GM18868 (cell line): Measurements from ENCODE around the gene ZNF296.

ENCODE experiments used
- ATAC-seq: cut with Tn5 transposase; IDR thresholded peaks from one replicate; pipeline ENCODE4 v1.9.1; 2021; ENCODE audit warnings: mild to moderate bottlenecking, moderate library complexity; ENCODE audit not compliant: unreplicated experiment

The ZNF296 gene

DNA sequence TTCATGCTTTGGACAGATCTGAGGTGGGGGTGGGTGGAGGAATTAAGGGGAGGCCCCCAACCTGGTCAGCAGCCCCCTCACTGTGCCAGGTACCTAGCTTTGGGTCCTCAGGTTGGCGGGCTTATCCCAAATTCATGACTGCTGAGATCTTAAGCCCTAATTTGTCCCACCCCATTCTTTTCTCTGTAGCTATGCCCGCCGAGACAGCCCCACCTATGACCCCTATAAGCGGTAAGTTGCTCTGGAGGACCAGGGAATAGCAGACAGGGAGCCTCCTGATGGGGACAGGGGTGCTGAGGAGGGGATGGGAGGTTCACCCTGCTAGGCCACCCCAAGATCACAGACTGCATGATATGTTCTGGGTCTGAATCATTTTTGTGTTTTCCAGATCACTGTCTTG lies 14.3 kb downstream of the ZNF296 start:
- no peak for ATAC-seq

DNA sequence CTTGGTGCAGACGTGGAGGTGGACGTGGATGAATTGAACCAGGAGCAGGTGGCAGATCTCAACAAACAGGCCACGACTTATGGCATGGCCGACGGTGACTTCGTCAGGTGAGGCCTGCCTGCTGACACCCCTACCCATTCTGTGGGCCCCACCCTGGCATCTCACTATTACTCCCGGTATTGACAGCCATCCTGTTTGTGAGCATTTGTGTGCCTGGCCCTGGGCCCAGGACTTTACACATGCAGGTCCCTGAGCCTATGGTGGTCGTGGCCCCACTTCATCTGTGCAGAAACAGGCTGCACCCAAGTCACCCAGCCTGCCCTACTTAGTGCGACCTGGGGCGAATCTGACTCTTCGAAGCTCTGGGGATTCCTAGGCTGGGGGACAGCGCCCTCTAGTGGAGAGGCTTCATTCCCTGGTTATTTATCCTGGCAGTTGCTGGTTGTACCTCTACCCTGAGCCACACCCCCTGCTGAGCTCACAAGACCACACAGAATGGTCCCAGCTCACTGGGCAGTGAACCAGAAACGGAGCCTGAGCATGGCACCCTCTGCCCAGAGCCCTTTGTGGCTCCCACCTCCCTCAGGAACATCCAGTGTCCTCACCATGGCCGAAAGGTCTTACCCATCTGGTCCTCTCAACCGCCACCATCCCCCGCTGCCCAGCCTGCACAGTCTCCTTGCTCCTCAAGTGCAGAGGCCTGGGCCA lies 16.9 kb downstream of the ZNF296 start:
- ATAC-seq = no peak

DNA sequence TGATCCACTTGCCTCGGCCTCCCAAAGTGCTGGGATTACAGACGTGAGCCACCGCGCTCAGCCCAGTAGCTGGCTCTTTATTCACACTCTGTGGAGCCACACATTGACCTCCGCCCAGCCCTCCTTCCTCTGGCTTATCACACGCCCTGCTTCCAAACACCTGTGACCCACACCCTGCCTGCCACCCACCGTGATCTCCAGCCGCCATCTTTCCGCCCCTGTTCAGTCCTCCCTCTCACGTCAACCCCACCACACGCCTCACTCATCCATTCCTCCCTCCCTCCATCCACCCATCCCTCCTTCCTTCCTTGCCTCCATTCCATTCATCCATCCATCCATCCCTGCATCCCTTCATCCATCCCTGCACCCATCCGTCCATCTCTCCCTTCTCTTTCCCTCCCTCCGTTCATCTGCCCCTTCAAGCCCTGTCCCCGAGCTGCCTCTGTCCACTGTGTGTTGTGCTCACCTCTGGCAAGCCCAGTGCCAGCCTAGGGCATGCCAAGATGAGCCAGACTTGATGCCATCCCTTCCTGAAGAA lies 17.6 kb downstream of the ZNF296 start:
- no peak for ATAC-seq

DNA sequence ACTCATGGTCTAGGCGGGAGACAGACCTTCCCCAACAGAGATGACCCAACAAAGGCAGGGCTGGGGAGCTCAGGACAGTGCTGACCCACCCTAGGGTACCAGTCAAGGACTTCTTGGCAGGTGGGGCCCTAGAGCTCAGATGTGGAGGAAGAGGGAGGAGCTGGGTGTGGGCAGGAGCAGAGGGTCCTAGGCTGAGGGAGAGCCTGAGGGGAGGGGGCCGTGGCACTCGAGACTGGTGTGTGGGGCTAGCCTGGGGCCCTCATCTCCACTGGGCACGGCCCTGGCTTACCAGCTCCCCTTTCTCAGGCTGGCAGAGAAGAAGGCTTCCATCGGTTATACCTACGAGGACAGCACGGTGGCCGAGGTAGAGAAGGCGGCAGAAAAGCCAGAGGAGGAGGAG lies 18.8 kb downstream of the ZNF296 start:
- ATAC-seq = no peak

DNA sequence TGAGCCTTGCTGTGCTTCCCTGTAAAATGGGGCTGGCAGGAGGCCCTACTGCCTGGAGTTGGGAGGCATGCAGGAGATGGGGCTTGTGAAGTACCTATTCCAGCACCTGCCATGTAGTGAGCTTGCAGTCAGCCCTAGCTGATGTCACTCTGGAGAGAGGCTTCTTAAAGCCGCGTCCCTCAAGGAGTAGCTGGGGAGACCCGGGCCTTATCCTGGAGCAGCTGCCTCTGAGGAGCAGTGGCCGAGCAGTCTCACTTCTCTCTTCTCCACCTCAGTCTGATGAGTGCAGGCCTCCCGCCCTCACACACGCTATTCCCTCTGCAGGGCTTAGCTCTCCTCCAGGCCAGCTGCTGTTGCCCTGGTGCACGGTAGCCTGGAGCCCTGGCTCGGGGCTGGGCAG lies 19.4 kb downstream of the ZNF296 start:
- no peak for ATAC-seq

DNA sequence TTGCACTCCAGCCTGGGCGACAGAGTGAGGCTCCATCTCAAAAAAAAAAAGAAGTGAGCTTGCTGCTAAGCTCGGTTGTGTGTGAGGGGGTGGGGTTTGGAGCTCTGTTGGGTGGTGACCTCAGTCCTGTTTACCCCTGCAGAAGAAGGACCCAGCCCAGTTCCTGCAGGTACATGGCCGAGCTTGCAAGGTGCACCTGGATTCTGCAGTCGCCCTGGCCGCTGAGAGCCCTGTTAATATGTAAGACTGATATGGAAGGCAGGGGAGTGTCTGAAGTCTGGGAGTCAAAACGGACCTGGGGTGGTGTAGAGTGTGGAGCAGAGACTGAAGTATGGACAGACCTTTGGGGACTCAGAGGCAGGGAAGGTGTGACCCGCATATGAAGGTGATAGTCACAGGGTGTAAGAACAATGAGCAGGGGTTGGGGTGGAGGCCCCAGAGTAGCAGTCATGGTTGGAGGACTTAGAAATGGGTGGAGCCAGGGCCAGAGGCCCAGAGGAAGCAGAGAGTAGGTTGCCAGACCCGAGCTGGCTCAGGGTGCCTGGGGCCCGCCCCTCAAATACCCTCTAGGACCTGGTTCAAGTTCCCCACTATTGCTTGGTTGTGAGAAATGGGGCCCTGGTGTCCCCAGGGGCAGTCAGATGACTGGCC lies 24.2 kb downstream of the ZNF296 start:
- ATAC-seq = no peak

DNA sequence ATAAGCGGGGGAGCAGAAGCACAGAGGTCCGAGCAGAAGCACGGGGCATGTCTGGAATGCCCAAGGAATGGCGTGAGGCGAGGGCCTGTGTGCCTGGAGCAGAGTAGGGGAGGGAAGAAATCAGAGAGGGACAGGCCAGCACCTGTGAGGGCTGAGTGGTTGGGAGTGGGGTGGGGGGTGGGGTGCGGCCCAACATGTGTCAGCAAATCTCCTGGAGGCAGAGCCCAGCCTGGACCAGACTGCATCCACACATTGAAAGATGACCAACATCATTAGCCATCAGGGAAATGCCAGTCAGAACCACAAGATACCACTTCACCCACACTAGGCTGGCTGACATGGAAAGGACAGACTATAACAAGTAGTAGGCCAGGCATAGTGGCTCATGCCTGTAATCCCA lies 26.2 kb downstream of the ZNF296 start:
- no peak for ATAC-seq

DNA sequence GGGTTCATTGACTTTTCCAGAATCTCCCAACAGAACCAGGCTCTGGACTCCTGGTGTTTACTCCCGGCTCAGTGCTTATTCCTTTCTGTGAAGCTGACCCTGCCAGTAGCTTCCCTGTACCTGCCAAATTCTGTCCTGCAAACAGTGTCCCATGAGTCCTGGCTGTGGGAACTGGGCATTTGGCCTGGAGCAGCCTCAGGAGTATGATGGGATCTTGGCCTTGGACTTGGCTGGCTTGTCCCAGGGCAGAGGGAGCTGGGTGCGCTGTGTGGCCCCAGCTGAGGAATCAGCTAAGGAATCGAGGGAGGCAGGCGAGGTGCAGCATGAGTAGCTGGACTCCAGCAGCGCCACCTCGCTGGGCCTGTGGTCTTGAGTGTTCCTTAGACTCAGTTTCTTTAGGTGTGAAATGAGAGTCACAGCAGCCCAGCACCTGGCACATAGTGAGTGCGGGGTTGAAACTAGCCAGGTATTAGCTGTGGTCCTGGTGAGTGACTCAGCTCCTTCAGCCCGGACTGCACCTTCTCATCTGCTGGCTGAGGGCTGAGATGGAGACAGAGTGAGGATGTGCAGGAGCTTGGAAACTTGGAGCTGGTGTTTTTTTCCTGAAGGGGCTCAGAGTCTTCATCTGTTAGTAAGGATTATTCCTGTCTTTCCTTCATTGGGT lies 27.1 kb downstream of the ZNF296 start:
- ATAC-seq = no peak

DNA sequence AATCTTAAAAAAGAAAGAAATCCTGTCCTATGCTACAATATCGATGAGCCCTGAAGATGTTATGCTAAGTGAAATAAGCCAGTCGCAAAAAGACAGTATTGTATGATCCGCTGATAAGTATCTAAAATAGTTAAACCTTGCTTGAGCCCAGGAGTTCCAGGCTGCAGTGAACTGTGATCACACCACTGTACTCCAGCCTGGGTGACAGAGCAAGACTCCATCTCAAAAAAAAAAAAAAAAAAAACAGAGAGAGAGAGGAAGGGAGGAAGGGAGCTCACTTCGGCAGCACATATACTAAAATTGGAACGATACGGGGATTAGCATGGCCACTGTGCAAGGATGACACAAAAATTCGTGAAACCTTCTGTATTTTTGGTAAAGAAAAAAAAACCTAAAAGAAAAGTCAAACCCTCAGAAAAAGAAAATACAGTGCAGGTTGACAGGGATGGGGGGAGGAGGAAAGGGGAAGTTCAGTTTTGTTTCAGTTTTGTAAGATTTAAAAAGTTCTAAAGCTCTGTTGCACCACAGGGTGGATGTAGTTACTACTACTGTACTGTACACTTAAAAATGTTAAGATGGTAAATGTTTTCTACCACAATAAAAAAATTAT lies 29.0 kb downstream of the ZNF296 start:
- ATAC-seq = no peak

DNA sequence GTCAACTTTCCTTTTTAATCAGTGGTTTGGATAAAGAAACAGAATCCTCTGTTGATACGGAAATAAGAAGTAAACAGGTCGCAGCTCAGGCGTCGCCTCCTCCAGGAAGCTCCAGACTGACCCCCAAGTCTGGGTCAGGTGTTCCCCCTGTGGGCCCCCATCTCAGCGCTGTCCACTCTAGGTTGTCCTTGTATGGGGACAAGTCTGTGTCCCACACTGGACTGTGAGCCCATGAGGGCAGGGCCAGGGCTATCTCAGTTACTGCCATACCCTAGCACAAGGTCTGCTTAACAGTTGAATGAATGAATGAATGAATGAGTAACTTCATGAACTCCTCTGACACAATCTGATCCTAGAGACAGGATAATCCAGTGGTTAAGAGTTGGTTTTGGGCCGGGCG lies 29.9 kb downstream of the ZNF296 start:
- no peak for ATAC-seq

DNA sequence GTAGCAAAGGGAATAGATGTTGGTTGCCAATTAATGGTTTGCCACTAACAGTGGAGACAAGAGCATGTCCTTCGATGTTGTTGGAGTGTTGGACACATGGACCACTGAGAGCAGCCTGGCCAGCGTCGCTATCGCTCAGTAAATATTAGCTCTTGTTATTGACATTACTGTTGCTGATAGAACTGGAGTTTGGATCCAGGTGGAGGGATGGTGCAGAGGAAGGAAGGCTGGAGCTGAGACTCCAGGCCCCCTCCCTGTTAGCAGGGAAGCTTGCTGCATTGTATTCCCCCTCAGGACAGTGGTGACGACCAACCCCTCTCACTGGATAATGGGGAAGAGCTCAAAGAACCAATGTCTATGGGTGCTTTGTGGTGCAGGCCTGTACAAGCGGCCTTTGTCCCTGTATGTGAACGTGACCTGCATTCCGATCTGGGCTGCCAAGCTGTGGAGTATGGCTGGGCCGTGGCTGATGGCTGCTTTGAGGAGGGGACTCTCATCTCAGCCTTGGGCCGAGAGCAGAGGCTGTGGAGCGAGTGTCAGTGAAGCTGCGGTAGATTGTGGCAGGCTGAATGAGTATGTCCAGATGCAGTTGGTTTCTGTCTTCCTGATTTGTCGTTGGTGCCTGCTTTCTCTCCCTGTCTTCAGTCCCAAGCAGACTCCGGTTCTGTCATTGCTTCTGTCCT lies 30.5 kb downstream of the ZNF296 start:
- ATAC-seq = no peak

DNA sequence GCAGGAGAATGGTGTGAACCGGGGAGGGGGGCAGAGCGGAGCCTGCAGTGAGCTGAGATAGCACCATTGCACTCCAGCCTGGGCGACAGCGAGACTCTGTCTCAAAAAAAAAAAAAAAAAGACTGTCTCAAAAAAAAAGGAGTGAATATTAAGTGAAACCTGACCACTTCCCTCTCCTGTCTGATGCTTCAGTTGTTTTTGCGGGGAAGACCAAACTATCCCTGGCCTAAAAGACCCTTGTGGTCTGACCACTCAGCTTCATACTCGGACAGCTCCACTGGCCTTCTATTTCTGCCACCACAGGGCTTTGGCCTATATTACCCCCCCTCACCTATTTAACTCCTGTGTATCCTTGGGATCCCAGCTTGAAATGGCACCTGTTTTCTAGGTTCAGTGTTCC lies 35.2 kb downstream of the ZNF296 start:
- ATAC-seq = no peak

DNA sequence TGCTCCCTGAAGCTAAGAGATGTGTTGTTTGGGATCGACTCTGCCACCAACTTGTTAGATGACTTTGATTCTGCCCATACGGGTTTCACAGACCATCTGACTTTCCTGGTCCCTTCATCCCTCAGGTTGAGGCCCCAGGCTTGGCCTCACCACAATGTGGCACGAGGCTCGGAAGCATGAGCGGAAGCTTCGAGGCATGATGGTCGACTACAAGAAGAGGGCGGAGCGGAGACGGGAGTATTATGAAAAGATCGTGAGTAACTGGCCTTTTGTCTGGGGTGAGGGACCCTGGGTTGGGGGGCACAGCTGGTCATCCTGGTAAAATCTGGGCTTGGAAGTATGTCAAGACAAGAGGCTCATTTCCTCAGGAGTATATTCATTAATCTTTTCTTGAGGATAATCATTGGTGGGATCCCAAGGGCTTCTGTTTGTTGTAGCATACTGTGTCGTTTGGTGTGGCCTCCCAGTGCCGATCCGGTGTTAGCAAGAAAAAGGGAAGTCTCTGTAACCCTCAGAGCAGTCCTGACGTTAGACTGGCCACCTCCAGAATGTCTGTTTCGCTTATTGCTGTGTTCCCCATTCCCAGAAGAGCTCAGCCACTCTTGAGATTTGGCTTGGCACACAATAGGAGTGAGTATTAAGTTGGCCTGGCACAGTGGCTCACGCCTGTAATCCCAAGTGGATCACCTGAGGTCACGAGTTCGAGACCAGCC lies 36.1 kb downstream of the ZNF296 start:
- no peak for ATAC-seq

DNA sequence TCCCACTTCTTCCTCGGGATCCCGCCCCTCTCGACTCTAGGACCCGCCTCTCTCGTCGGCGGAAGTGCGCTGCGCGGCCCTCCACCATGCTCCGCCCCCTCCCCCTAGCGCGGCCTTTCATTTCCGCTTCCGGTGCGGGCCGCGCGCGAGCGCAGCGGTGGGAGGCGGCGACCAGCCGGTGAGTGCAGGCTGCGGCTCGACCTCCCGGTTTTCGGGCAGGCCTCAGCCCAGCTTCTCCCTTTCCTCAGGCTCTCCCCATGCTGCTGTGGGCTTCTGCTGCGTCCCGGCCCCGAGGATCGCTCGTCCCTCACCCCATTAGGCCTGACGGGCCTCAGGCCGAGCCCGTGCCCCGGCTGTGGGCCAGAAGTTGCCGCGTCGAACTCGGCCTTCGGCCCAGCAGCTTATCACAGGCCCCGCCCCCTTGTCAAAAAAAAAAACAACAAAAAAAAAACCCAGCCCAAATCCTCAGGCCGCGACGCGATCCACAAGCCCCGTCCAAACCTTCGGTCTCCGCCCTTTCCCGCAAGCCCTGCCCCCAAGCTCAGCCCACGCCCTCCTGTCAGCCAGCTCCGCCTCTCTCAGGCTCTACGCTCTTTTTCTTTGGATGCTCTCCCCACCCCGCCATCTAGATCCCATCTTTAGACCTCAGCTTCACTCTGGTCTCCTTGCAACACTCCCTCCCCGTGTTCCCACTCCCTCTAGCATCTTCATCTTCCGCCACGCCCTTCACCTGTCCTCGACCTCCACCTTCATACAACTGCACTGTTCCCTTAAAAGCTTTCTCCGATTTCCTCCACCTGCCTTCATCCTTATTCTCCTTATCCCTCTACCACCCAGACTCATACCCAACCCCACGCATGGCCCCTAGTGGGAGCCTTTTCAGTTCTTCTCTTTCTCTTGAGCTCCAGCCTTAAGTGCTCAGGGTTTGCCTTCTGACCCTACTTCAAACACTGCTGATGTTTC lies 37.1 kb downstream of the ZNF296 start, which contains the start of gene CLASRP:
Gene CLASRP (plus strand): TSS at position 115 of the 963 bp plus-strand sequence. CDS start 1,168 bp downstream, outside the sequence.
- ATAC-seq = peak; percentile 90

DNA sequence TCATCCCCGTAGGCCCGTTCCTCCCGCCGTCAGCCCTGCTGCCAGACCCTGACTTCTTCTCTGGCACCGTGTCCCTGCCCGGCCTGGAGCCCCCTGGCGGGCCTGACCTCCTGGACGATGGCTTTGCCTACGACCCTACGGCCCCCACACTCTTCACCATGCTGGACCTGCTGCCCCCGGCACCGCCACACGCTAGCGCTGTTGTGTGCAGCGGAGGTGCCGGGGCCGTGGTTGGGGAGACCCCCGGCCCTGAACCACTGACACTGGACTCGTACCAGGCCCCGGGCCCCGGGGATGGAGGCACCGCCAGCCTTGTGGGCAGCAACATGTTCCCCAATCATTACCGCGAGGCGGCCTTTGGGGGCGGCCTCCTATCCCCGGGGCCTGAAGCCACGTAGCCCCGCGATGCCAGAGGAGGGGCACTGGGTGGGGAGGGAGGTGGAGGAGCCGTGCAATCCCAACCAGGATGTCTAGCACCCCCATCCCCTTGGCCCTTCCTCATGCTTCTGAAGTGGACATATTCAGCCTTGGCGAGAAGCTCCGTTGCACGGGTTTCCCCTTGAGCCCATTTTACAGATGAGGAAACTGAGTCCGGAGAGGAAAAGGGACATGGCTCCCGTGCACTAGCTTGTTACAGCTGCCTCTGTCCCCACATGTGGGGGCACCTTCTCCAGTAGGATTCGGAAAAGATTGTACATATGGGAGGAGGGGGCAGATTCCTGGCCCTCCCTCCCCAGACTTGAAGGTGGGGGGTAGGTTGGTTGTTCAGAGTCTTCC lies 38.7 kb downstream of the ZNF296 start:
- no peak for ATAC-seq

DNA sequence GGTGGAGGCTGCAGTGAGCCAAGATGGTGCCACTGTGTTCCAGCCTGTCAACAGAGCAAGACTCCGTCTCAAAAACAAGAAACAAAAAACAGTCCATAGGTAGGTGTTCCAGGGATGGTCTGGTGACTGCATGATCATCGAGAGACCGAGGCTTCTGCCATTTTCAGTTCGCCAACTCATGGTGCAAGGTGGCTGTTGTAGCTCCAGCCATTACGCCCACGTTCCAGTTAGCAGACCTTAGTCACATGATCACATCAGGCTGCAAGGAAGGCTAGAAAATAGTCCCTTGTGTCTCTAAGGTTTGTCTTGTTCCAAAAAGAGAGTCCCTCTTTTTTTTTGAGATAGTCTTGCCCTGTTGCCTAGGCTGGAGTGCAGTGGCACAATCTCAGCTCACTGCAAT lies 40.5 kb downstream of the ZNF296 start:
- ATAC-seq = no peak

DNA sequence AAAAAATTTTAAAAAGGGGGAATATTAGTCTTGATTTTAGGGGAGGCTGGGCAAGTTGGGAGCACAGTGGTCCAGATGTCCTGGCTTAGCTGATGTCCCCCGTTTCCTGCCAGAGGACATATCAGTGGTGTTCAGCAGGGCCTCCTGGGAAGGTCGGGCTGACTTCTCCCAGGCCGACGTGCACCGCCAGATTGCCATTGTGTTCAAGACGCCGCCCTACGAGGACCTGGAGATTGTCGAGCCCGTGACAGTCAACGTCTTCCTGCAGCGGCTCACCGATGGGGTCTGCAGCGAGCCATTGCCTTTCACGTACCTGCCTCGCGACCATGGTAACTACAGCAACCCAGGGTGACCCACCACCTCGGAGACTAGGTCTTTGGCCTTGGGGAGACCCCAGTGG lies 43.9 kb downstream of the ZNF296 start:
- ATAC-seq = no peak

DNA sequence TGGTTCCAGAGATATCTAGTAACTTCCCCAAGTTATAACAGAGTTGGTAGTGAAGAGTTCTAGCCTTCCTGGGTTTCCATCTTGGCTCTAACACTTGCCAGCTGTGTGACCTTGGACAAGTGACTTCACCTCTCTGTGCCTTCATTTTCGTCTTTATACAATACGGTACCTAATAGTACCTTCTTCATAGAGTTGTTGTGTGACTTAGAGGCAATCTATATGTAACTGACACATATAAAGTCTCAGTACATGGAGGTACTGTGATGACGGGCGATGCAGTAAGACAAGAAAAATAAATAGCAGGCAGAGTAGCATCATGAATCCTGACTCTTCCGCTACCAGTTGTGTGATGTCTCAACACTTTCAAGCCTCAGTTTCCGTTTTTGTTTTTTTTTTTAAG lies 45.5 kb downstream of the ZNF296 start:
- ATAC-seq = no peak
